RCC 7860 (cell line): ENCODE results near the gene KIDINS220.

ENCODE experiments used
- DNase-seq: peaks from one replicate; pipeline ENCODE4 v3.0.0-alpha.2; 2015; ENCODE audit warnings: low spot score
- FAIRE-seq: peaks from 2 replicates; lab custom pipeline; 2012; peaks lifted over from hg19 to GRCh38; lab: Jason Lieb, UNC

KIDINS220 gene

DNA sequence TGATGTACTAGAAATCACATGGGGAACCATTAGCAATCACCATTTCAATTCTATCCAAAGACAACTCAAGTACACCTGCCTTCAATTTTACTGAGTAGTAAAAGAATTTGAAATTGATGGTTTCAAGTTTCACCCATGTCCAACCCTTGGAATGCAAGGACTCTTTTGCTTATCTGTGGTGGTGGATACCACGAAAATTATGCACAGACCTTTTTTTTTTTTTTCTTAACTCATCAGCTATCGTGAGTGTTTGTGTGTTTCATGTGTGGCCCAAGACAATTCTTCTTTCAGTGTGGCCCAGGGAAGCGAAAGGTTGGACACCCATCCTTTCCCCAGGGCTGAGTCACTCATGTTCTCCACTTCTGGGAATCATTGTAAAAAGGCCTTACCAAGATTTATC lies 132.5 kb downstream of the KIDINS220 start:
- DNase-seq (no peak), FAIRE-seq (no peak)

DNA sequence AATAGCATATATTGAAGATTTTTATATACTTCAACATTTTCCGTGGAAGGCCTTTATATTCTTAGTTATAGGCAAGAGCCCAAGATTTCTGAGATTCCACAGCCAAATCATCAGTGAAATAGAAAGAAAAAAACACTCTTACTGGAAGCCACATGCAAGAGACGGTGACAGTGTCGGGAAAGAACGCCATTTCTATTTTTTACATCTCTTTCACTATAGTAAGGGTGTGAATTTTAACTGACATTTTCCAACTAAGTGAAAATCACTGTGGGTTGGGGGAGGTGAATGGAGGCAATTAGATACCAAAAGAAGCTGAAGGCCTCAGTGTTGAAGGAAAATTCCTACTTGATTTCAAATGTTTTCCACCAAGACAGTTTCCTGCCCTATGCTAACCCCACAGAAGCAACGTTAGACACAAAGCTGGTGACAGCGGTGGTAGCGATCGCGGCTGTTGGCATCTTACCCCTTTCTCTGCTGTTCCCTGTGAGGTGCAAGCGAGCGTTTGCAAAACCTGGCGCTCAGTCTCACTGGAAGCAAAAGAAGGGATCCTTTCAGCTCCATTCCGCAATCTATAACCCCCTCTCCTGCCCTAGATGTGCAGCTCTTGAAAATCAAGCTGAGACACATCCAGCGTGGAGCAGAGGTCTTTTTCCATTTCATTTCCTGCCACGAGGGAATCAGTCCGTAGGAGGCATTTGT lies 135.6 kb downstream of the KIDINS220 start:
- FAIRE-seq (no peak), DNase-seq (no peak)

DNA sequence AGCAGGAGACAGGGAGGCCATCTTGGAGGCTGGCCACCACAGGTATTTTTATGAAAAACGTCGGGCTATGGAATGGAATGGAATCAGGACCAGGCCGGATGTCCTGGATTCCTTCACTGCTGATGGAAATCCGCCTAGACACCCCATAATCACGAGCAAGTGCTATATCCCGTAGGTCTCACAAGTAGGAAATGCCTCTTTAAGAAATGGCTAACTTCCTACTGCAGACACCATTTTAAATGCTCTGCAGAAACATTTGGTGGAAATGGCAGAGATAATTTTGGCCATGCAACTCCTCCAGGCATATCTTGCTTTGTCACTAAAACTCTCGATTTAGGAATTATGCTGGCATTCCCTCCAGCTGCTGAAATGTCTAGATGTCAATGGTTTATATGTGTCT lies 137.6 kb downstream of the KIDINS220 start:
- no peak for DNase-seq
- FAIRE-seq: no peak

- DNase-seq (no peak), FAIRE-seq (no peak)
Observed at GRCh38 chr2:8697190-8697589, 140.2 kb downstream of the KIDINS220 start.

DNA sequence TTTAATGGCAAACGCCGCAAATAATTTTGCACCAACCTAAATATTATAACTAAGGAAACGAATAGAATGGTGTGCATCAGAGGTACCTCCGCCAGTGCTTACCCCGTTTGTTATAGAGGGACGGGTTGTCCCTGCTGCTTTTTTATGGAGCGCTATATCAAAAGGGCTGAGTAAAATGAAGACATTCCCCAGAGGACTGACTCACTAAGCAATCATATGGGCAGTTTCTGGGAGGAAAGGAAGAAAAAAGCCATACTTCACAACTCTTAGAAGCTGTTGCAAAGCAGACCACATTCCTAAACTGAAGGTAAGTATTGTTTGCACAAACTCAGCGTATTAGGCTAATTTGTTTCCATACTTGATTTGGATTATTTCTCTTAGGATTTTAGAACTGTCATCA lies 142.7 kb downstream of the KIDINS220 start:
- DNase-seq (no peak), FAIRE-seq (no peak)

GRCh38 chr2:8693157-8693821 lies 144.1 kb downstream of the KIDINS220 start:
- DNase-seq (no peak), FAIRE-seq (no peak)

- FAIRE-seq (no peak), DNase-seq (no peak)
Observed at GRCh38 chr2:8692783-8693156, 144.6 kb downstream of the KIDINS220 start.

GRCh38 chr2:8691859-8692437 lies 145.5 kb downstream of the KIDINS220 start:
- DNase-seq (no peak), FAIRE-seq (no peak)

- DNase-seq (peak; percentile 38), FAIRE-seq (no peak)
Observed at GRCh38 chr2:8685697-8686358, 151.6 kb downstream of the KIDINS220 start.

DNA sequence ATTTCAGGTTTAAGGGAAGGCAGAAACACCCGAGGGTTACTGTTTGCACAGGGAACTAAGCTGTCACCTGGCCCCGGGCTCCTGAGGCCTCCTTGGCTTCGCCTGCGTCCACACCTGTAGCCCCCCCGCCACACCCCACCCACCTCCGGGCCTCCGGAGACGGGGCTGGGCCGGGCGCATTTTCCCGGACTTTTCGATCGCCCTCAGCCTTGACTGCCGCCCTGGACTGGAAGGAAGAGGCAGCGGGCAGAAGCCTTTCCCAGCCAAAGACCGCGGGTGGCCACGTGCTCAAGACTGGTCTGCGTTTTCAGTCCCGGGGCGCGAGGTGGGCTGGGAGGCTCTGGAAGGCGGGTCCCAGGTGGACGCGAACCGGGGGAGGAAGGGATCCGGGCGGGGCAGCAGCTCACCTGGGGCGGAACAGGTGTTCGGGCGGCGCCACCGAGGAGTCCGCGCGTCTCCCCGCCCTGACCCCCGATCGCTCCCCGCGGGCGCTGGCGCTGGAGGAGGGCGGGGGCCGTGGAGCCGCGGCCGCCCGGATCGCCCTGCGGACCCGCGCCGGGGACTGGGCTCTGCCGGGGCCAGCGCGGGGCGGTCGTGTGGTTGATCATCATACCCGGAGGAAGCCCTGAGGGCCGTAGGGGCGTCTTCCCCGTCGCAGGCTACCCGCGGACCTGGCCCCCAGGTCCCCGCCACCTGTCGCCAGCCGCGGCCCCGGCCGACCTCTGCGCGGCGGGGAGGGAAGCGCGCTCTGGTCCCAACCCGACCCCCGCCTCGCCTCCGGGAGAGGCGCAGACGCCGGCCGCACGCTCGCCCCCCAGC lies 152.3 kb downstream of the KIDINS220 start:
- no peak for FAIRE-seq
- DNase-seq: peak; percentile 43

DNA sequence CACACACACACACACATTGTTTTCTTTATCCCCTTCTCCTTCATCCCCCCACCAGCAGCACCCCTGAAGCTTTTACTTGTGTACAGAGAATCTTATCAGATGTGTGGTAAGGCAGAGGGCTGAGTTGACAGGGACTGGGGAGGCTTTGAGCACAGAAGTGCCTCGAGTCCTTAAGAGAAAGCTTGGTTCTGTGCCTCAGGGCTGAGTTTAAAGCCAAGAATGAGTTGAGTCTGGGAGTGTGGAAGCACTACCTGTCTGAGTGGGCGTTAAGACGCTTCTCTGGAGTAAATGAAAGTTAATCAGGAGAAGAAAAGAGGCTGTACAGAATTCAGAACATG lies 152.9 kb downstream of the KIDINS220 start:
- FAIRE-seq (no peak), DNase-seq (peak; percentile 30)

GRCh38 chr2:8682719-8683667 lies 154.4 kb downstream of the KIDINS220 start:
- FAIRE-seq (no peak), DNase-seq (peak; percentile 43)

GRCh38 chr2:8681786-8682692 lies 155.4 kb downstream of the KIDINS220 start, which contains the start of gene ID2:
TSS of gene ID2 (plus strand) at chr2:8682056. CDS start at chr2:8682166, 110 bp downstream.
- DNase-seq (peak; percentile 96), FAIRE-seq (peak; percentile 10)

DNA sequence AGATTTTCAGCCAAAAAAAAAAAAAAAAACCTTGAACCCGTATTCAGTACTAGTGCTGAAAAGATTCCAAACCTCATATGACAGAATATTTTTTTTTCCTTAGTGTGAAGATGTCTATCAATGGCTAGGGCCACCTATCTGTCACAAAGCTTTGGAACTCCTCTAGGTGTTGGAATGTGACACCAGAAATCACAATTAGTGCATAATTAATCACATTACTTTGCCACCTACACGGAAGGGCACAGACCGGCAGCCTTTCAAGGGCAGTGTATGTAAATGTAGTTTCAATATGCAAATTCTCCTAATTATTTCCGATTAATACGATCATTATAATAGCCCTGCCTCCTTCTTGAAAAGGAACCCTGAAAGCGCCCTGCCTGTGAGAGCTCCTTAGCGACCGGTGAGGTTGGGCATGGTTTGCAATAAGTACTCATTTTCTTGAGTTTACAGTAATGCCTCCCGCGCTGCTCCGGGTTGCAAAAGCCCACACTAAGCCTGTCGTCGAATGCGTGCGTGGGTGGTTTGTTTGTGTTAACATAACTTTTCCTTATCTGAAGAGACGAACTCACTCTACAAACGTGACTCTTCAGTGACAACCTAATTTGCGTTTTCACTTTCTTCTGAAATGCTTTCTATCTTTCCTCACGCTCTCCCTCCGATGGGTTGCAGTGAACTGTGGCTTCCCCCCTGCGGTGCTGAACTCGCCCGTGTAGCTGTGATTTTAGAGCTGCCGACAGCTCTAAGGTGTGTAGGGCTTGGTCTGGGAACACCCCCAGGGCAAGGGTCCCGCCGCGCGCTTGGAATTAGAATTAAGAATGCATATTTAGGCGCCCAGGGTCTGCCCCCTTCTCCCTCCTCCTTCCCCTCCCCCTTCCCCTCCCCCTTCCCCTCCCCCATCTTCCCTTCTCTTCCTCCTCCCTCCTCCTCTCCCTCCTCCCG lies 156.3 kb downstream of the KIDINS220 start:
- peak; percentile 72 for DNase-seq
- FAIRE-seq: no peak

- FAIRE-seq (peak; percentile 86), DNase-seq (peak; percentile 88)
Observed at GRCh38 chr2:8679827-8680731, 157.3 kb downstream of the KIDINS220 start.

- FAIRE-seq (no peak), DNase-seq (peak; percentile 27)
Observed at GRCh38 chr2:8679567-8679826, 157.9 kb downstream of the KIDINS220 start.
